ENCODE data around the gene PUS3. TPM values are rescaled to one million over a fixed set of nuclear protein-coding genes. Genes with fewer than 3 reads are reported as not detected.
"Not testable (repeated sequence)": the region's sequence is repeated elsewhere in the genome, so short reads cannot be mapped to it uniquely, and the experiment has no call there.

PUS3 gene
- total and polyA plus RNA-seq, 2 experiments from 2014 or later, result 7.3 to 14.1 TPM

DNA sequence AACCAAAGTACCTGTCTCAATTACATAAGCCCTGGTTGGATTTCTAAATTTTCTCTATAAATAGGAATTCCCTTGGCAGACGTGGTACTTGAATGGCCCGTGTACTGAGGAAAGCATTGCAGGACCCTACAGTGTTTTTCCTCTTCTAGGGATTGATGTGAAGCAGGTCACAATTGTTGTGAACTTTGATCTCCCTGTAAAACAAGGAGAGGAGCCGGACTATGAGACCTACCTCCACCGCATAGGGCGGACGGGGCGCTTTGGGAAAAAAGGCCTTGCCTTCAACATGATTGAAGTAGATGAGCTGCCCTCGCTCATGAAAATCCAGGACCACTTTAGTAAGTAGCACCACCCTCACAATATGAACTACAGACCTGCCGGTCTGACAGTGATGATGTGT, 18.0 kb upstream of the PUS3 start:
- Histone ChIP-seq H3K27ac (no peak overlapping the region), H3K4me3 (no peak overlapping the region), H3K36me3 (replicated peaks; ENCODE audit: insufficient read depth, low read depth) (no peaks in the 10 kb centered on the region), H3K4me1 (ENCODE audit: insufficient read depth) (peaks cover 13% of the 10 kb centered on the region), H3K79me2 (no peaks in the 10 kb centered on the region), H2AFZ (no peak overlapping the region), H3K9me2 (replicated peaks; ENCODE audit: insufficient read depth) (no peaks in the 10 kb centered on the region), H4K20me1 (ENCODE audit: insufficient read depth, poor library complexity, severe bottlenecking) (no peaks in the 10 kb centered on the region), H3K4me2 (no peak overlapping the region), H3K27me3 (peaks cover 13% of the 10 kb centered on the region), H3K9me3 (ENCODE audit: low read depth) (no peaks in the 10 kb centered on the region)
- TF ChIP-seq, protein P1, sequence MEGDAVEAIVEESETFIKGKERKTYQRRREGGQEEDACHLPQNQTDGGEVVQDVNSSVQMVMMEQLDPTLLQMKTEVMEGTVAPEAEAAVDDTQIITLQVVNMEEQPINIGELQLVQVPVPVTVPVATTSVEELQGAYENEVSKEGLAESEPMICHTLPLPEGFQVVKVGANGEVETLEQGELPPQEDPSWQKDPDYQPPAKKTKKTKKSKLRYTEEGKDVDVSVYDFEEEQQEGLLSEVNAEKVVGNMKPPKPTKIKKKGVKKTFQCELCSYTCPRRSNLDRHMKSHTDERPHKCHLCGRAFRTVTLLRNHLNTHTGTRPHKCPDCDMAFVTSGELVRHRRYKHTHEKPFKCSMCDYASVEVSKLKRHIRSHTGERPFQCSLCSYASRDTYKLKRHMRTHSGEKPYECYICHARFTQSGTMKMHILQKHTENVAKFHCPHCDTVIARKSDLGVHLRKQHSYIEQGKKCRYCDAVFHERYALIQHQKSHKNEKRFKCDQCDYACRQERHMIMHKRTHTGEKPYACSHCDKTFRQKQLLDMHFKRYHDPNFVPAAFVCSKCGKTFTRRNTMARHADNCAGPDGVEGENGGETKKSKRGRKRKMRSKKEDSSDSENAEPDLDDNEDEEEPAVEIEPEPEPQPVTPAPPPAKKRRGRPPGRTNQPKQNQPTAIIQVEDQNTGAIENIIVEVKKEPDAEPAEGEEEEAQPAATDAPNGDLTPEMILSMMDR (IDR thresholded peaks at IDR 0.05; ENCODE audit: poor library complexity), result no peak
- TF ChIP-seq EZH2phosphoT487 (IDR thresholded peaks at IDR 0.05; ENCODE audit: low read depth, severe bottlenecking, unreplicated experiment), result no peak
- TF ChIP-seq EZH2 (IDR thresholded peaks at IDR 0.05; ENCODE audit: borderline replicate concordance), result no peak
- 84% methylated on average over 9 of the region's 9 CpGs for WGBS (ENCODE audit: low lambda C conversion rate, missing lambda C conversion rate)
- DNase-seq (ENCODE audit: low spot score), result no peak

DNA sequence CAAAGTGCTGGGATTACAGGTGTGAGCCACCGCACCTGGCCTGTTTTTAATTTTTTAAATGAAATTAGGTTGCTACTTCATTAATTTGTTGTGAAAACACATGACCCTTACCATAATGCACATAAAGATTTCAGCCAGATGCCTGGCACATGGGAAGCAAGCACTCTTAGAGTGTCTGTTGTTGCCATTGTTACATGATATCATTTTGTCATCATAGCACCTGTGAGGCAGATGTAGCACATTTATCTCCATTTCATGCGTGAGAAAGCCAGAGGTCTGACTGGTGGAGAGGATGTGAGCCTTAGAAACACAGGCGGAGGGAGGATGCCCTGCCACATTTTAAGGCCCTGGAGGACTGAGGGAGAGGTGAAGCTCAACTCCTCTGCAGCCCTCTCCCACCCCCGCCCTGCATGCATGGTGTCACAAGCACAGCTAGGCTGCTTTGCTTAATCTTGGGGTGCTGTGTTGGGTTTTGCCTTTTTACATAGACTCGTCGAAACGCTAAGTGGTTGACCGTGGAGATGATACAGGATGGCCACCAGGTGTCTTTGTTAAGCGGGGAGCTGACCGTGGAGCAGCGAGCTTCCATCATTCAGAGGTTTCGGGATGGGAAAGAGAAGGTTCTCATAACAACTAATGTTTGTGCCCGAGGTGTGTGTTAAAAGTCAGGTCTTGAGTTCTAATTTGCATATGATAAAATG, 15.3 kb upstream of the PUS3 start:
- Histone ChIP-seq H3K4me3 (no peak overlapping the region), H3K4me1 (ENCODE audit: insufficient read depth) (no peaks in the 10 kb centered on the region), H3K9me2 (replicated peaks; ENCODE audit: insufficient read depth) (no peaks in the 10 kb centered on the region), H2AFZ (no peak overlapping the region), H3K27ac (no peak overlapping the region), H3K79me2 (no peaks in the 10 kb centered on the region), H3K36me3 (replicated peaks; ENCODE audit: insufficient read depth, low read depth) (no peaks in the 10 kb centered on the region), H4K20me1 (ENCODE audit: insufficient read depth, poor library complexity, severe bottlenecking) (no peaks in the 10 kb centered on the region), H3K27me3 (peaks cover 19% of the 10 kb centered on the region), H3K4me2 (no peak overlapping the region), H3K9me3 (ENCODE audit: low read depth) (no peaks in the 10 kb centered on the region)
- DNase-seq (ENCODE audit: low spot score), result no peak
- TF ChIP-seq, protein P1 (IDR thresholded peaks at IDR 0.05; ENCODE audit: poor library complexity), result no peak
- no peak for TF ChIP-seq EZH2phosphoT487 (IDR thresholded peaks at IDR 0.05; ENCODE audit: low read depth, severe bottlenecking, unreplicated experiment)
- no peak for TF ChIP-seq EZH2 (IDR thresholded peaks at IDR 0.05; ENCODE audit: borderline replicate concordance)
- WGBS (ENCODE audit: low lambda C conversion rate, missing lambda C conversion rate), result 79% methylated on average over 13 of the region's 13 CpGs

DNA sequence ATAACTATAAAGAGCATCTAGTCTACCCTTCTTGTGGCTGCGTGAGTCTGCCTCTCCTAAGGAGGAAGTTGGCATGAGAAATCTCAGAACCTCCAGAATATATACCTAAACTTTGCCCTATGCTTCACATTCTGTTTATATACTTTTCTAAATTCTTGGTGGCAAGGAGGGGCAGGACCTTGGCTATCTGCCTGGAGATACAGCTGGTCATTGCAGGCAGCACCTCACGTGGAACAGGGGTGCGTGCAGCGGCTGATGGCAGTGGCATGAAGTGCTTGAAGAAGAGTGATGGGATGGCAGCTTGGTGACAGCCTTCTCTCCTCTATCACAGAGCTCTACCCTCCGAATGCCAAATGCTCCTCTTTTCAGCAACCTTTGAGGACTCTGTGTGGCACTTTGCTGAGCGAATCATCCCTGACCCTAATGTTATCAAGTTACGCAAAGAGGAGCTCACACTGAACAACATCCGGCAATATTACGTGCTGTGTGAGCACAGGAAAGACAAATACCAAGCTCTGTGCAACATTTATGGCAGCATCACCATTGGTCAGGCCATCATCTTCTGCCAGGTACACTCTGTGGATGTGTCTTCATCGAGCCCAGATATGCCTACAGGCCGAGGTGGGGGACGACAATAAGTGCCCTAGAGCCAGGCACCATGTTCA, 13.8 kb upstream of the PUS3 start:
- Histone ChIP-seq H3K27ac (no peak overlapping the region), H3K9me3 (ENCODE audit: low read depth) (no peaks in the 10 kb centered on the region), H3K4me3 (no peak overlapping the region), H2AFZ (no peak overlapping the region), H3K27me3 (peaks cover 19% of the 10 kb centered on the region), H4K20me1 (ENCODE audit: insufficient read depth, poor library complexity, severe bottlenecking) (no peaks in the 10 kb centered on the region), H3K4me2 (no peak overlapping the region), H3K36me3 (replicated peaks; ENCODE audit: insufficient read depth, low read depth) (no peaks in the 10 kb centered on the region), H3K9me2 (replicated peaks; ENCODE audit: insufficient read depth) (no peaks in the 10 kb centered on the region), H3K79me2 (no peaks in the 10 kb centered on the region), H3K4me1 (ENCODE audit: insufficient read depth) (no peaks in the 10 kb centered on the region)
- DNase-seq (ENCODE audit: low spot score), result no peak
- WGBS (ENCODE audit: low lambda C conversion rate, missing lambda C conversion rate), result 84% methylated on average over 12 of the region's 12 CpGs
- no peak for TF ChIP-seq EZH2 (IDR thresholded peaks at IDR 0.05; ENCODE audit: borderline replicate concordance)
- TF ChIP-seq EZH2phosphoT487 (IDR thresholded peaks at IDR 0.05; ENCODE audit: low read depth, severe bottlenecking, unreplicated experiment), result no peak
- TF ChIP-seq, protein P1 (IDR thresholded peaks at IDR 0.05; ENCODE audit: poor library complexity), result no peak

- 73% methylated on average over 3 of the region's 3 CpGs for WGBS (ENCODE audit: low lambda C conversion rate, missing lambda C conversion rate)
- not testable (repeated sequence) for H3K27ac ChIP-seq
Measured at GRCh38 chr11:125914601-125915000, 11.6 kb upstream of the PUS3 start.

More at GRCh38 chr11:125914601-125915000, 11.6 kb upstream of the PUS3 start:
- H3K36me3 ChIP-seq (replicated peaks; ENCODE audit: insufficient read depth, low read depth); H3K4me2 ChIP-seq; DNase-seq (ENCODE audit: low spot score); H3K9me3 ChIP-seq (ENCODE audit: low read depth); H3K79me2 ChIP-seq; H3K9me2 ChIP-seq (replicated peaks; ENCODE audit: insufficient read depth); H3K4me3 ChIP-seq; H3K4me1 ChIP-seq (ENCODE audit: insufficient read depth); H4K20me1 ChIP-seq (ENCODE audit: insufficient read depth, poor library complexity, severe bottlenecking); H2AFZ ChIP-seq: not testable (repeated sequence)
- peaks cover 23% of the 10 kb centered on the region for H3K27me3 ChIP-seq

Measured in hepatocyte (in vitro differentiated cells).